ENCODE measurements around the gene BACH2.
"Not testable (repeated sequence)": the region's sequence is repeated elsewhere in the genome, so short reads cannot be mapped to it uniquely, and the experiment has no call there.

The BACH2 gene

DNA sequence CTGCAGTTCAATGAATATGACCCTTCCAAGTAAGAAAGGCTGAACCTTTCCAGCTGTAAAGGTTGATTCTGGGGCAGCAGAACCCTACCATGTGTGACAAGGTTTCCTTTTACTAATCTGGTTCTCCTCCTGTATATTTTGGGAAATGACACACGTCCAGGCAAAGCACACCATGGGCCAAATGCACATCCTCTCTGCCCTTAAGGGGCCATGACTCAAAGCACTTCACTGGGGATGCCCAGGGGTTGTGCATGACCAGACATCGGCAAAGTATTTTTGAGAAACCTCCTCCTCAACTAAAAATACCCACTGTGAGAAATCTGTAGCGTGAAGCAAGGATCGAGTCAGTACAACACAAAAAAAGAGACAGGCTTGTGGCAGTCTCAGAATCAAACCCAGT is 174.7 kb downstream of the BACH2 start:
- DNase-seq: no peak

DNA sequence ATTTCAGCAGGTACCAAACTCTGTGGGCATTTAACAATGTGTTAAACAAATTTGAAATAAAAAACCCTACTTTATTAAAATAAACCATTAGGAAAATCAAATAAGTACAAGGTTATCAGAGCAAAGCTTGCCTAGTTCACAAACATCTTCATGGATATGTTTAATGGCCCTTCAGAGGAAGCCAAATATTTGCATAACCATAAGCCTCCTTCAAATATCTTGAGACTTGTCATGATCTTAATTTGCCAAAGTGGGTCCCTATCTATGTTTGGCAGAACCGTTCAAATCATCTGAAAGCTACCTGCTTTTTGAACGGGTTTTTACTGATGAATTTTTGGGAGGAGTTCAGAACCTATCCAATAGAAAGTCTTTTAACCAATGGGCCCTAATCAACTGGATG is 176.3 kb downstream of the BACH2 start:
- DNase-seq: no peak

DNA sequence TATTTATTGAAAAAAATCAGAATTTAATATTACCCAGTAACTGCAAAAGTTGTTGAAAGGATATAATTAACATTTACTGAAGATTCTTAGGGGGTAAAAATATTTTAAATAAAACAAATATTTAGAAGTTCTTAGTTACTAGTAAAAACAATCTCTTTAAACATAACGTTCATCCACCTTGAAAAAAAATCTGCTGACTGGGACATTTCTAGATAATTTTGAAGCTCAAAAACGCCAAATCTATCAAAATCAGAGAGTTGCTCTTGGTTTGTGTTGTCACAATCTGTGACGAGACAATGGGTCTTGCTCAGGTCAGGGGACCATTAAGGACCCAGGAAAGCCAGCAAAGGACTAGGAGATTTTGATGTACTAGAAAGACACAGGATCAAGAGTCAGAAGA is 177.0 kb downstream of the BACH2 start:
- DNase-seq: no peak

GRCh38 chr6:90118581-90118980 is 178.1 kb downstream of the BACH2 start:
- DNase-seq: no peak

- no peak for DNase-seq
These were observed 178.6 kb downstream of the BACH2 start for GRCh38 chr6:90118069-90118468.

DNA sequence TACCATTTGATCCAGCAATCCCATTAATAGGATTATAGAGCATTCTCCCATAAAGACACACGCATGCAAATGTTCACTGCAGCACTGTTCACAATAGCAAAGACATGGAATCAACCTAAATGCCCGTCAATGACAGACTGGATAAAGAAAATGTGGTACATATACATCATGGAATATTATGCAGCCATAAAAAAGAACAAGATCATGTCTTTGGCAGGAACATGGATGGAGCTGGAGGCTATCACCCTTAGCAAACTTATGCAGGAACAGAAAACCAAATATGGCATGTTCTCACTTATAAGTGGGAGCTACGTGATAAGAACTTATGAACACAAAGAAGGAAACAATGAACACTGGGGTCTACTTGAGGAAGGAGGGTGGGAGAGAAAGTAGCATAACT is 180.5 kb downstream of the BACH2 start:
- not testable (repeated sequence) for DNase-seq

DNA sequence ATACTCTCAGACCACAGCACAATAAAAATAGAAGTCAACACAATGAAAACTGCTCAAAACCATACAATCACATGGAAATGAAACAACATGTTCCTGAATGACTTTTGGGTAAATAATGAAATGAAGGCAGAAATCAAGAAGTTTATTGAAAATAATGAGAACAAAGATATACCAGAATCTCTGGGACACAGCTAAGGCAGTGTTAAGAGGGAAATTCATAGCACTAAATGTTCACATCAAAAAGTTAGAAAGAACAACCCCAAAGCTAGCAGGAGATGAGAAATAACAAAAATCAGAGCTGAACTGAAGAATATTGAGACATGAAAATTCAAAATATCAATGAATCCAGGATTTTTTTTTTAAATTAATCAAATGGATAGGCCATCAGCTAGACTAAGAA is 183.3 kb downstream of the BACH2 start:
- DNase-seq: no peak

DNA sequence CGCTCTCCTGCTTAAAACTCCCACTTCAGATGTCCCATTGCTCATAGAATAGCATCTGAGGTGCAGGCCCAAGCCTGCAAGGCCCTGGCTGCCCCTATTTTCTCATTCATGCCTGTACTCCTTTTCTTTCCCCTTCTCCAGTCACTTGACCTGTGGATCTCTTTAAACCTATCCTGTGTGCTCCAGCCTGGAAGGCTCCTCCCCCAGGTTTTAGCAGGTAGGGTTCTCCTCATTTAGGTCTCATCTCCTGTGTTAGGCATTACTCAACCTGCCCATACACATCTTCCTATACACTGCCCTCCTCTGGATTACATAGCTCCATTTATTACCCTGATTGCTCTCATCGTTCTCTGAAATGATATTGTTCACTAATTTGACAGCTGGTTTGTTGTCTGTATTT is 185.3 kb downstream of the BACH2 start:
- no peak for DNase-seq

GRCh38 chr6:90110971-90111370 is 185.7 kb downstream of the BACH2 start:
- DNase-seq: peak; percentile 72

DNA sequence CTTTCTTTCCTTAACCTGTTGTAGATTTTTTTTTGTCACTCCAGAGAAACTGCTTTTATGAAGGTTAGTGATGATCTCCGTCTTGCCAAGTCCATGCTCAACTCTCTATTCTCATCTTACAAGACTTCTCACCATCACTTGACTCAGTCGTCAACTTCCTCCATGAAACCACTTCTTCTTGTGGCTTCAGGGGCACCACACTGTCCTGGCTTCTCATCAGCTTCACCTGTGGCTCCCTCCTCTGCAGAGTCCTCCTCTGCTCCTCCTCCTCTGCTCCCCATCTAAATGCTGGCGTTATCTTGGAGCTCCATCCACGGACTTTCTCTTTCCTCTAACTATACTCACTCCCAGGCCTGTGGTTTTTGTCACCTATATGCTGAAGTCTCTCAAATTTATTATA is 187.5 kb downstream of the BACH2 start:
- DNase-seq: no peak

DNA sequence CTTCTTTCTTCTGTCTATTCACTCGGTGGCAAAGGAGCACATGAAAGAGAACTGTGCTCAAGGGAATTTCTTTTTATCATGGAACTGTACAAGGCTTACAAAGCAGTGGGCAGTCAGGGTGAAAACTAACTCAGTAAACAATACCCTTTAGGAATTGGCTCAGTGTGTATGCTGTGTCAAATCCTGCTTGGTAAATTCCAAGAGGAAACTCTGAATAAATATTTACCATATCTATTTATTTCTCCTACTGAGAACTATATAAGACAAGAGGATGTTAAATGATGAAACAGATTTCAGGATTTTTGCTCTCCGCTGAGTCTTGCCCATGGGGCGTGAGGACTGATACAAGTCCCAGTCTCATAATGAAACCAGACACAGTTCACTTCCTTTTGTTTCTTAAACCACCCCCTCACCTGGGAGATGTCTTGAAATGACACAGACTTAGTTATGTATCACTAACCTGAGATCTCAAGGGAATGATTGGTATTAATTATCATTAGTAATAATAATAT is 188.8 kb downstream of the BACH2 start:
- DNase-seq: peak; percentile 21

- no peak for DNase-seq
These were observed 189.3 kb downstream of the BACH2 start for GRCh38 chr6:90107371-90107770.

- DNase-seq: no peak
These were observed 190.2 kb downstream of the BACH2 start for GRCh38 chr6:90106449-90106848.

GRCh38 chr6:90105506-90106170 is 191.0 kb downstream of the BACH2 start:
- DNase-seq: no peak

DNA sequence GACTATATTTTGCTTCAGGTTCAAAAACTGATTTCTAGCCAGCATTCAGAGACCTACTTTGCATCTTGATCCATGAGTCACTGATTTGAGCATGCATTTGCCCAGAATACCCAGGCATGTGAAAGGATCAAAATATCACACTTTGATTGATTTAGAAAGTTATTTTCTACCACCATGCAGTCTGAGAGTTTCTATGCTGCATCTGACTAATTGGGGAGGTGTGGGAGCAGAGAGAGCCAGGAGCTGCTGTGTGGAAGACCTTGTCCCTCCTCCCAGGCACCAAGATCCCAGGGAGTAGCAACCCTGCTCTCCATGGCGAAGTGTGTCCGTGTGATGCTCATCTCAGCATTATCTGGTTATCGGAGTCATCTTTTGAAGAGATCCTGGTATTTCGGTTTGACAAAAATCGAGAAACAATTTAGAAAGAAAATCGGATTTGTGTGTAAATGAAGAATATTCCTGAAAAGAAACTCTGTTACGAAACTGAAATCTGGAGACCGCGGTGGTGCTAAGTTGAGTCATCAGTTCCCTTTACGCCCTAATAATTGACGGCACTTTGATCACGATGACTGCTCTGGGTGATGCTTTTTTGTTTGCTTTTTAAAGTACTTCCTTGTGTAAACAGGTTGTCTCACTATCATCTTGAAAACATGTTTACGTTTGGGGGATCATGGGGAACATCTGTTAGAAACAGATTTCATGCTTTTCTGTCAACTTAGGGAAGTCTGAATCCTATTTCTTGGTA is 193.4 kb downstream of the BACH2 start:
- peak; percentile 42 for DNase-seq

DNA sequence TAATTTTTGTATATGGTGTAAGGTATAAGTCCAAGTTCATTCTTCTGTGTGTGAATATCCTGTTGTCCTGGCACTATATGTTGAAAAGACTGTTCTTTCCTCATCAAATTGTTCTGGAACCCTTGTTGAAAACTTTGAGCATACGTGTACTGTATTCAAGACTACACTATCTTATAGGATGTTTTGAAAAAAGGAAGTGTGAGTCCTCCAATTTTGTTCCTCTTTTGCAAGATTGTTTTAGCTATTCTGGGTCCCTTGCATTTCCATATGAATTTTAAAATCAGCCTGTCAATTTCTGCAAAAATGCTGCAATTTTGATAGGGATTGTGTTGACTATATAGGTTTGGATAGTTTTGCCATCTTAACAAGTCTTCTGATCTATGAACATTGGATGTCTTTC is 195.2 kb downstream of the BACH2 start:
- no peak for DNase-seq

- no peak for DNase-seq
These were observed 196.5 kb downstream of the BACH2 start for GRCh38 chr6:90100059-90100665.

GRCh38 chr6:90098627-90099026 is 198.0 kb downstream of the BACH2 start:
- DNase-seq: no peak

GRCh38 chr6:90098001-90098531 is 198.6 kb downstream of the BACH2 start:
- DNase-seq: no peak

- no peak for DNase-seq
These were observed 199.3 kb downstream of the BACH2 start for GRCh38 chr6:90097356-90097755.

DNA sequence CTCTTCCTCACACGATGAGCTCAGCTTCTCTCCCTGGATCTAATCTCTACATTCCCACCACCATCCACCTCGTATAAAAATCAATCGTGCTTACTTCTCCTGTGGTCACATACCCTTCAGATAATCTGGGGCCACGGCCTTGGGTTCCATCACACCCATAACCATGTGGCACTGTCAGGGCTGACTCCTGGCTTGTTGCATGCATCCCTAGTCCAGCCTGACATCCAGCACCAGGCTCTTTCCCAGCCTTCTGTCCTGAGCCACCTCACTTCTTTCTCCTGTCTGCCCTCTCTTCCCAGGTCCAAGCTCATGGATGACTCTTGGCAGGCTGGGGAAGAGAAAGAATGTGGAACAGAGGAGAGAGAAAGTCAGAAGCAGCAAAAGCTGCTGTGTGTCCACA is 199.8 kb downstream of the BACH2 start:
- no peak for DNase-seq

- no peak for DNase-seq
These were observed 200.9 kb downstream of the BACH2 start for GRCh38 chr6:90095788-90096187.

- DNase-seq: no peak
These were observed 201.5 kb downstream of the BACH2 start for GRCh38 chr6:90095145-90095544.
